ENCODE results near the gene OR1K1. TPM values are rescaled to one million over a fixed set of nuclear protein-coding genes. Genes with fewer than 3 reads are reported as not detected.

OR1K1 gene
- total and polyA plus RNA-seq, 10 of the 15 experiments (the other 5 are each of a cell fraction or from before 2014, with no cell fraction given), result not detected

GRCh38 chr9:122844137-122844536, 44.2 kb downstream of the OR1K1 start (continued):
- TF ChIP-seq CEBPZ (IDR thresholded peaks at IDR 0.05; ENCODE audit: low read depth, low read length) (no peak), YBX1 (IDR thresholded peaks at IDR 0.05) (no peak)

GRCh38 chr9:122845116-122845515, 45.2 kb downstream of the OR1K1 start:
- no peak overlapping the region for H3K4me2 ChIP-seq (ENCODE audit: control insufficient read depth, insufficient read depth)
- FAIRE-seq (no peak), DNase-seq (ENCODE audit: low read depth, low spot score) (no peak), ATAC-seq (no peak)
- WGBS (ENCODE audit: insufficient coverage, insufficient replicate concordance, low lambda C conversion rate, missing lambda C conversion rate), result 96% methylated on average over 3 of the region's 3 CpGs
- CTCF ChIA-PET, result no interaction called here
- no TSS peak for BruUV-seq (replicated peaks)
- H3K27me3 ChIP-seq (replicated peaks in 1 of 2; ENCODE audit: control insufficient read depth in 2 of 2, insufficient read depth in 2 of 2, low read length in 1 of 2), result no peaks in the 10 kb centered on the region
- RAD21 ChIA-PET (ENCODE audit: unreplicated experiment), result no interaction called here
- no peak overlapping the region for H3K4me3 ChIP-seq
- no peaks in the 10 kb centered on the region for H3K4me1 ChIP-seq (ENCODE audit: control insufficient read depth, insufficient read depth, low read length)
- H3K9me3 ChIP-seq (replicated peaks; ENCODE audit: control insufficient read depth, insufficient read depth, low read length), result no peaks in the 10 kb centered on the region
- POLR2A ChIA-PET, result no interaction called here
- H3K9ac ChIP-seq (ENCODE audit: control insufficient read depth, insufficient read depth, low read length), result no peak overlapping the region
- peaks cover 0 to 12% of the 10 kb centered on the region in 2 experiments; a peak in 1 of 4 replicates for H3K36me3 ChIP-seq (ENCODE audit: control insufficient read depth in 2 of 2, insufficient read depth in 2 of 2, low read length in 1 of 2)
- H4K20me1 ChIP-seq (ENCODE audit: control insufficient read depth, insufficient read depth), result no peaks in the 10 kb centered on the region
- no peak overlapping the region for H2AFZ ChIP-seq (ENCODE audit: control insufficient read depth, low read depth, low read length)
- intact Hi-C loops (cut with micrococcal nuclease; ENCODE audit: unreplicated experiment), result no loop called here
- in situ Hi-C loops (cut with MboI), result no loop called here
- no peak overlapping the region for H3K27ac ChIP-seq (ENCODE audit: control insufficient read depth, insufficient read depth)
- H3K79me2 ChIP-seq (ENCODE audit: control insufficient read depth, insufficient read depth, low read length), result no peaks in the 10 kb centered on the region
- SMC1A ChIA-PET (ENCODE audit: uncharacterized antibody, unreplicated experiment), result no interaction called here
- TF ChIP-seq NBN (IDR thresholded peaks at IDR 0.05) (no peak), TARDBP (IDR thresholded peaks at IDR 0.05; ENCODE audit: borderline replicate concordance) (no peak), SIX5 (IDR thresholded peaks at IDR 0.05; ENCODE audit: low read depth, low read length, severe bottlenecking) (no peak), PRDM15 (CRISPR knock-in tag; IDR thresholded peaks at IDR 0.05) (no peak), ZNF217 (IDR thresholded peaks at IDR 0.05) (no peak), CEBPZ (IDR thresholded peaks at IDR 0.05; ENCODE audit: low read depth, low read length) (no peak), MTA3 (IDR thresholded peaks at IDR 0.05; ENCODE audit: borderline replicate concordance, low read length) (no peak), TCF12 (IDR thresholded peaks at IDR 0.05; ENCODE audit: low read depth, low read length) (no peak), E4F1 (IDR thresholded peaks at IDR 0.05; ENCODE audit: borderline replicate concordance, partially characterized antibody) (no peak)

All from GM12878 (cell line).